ENCODE measurements around the gene MACF1. TPM values are rescaled to one million over a fixed set of nuclear protein-coding genes. Genes with fewer than 3 reads are reported as not detected.
A peak's percentile ranks its signal among the peaks of the same experiment; 100 is the strongest.

Gene MACF1
- total RNA-seq, 2 donors from 2014 or later: 434 to 605 TPM

DNA sequence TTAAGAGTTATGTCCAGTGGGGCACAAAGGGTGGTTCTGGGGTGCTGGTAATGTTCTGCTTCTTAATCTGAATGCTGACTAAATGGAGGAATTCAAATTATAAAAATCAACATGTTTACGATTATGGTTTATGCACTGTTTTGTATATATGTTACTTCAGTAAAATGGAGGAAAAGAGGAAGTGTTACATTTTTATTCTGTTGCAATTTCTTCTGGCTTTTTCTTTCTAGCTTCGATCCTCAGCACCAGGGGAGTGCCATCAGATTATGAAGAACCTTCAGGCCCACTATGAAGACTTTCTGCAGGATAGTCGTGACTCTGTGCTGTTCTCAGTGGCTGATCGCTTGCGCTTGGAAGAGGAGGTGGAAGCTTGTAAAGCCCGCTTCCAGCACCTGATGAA is 105.5 kb downstream of the MACF1 start:
- H3K9me3 Mint-ChIP-seq: no peaks in the 10 kb centered on the region
- H3K4me1 Mint-ChIP-seq: no peaks in the 10 kb centered on the region
- no peak overlapping the region for H3K4me3 Mint-ChIP-seq
- ATAC-seq (replicated peaks): no peak
- peak overlapping the region; percentile 46 for H3K27ac Mint-ChIP-seq
- no peaks in the 10 kb centered on the region for H3K36me3 Mint-ChIP-seq (ENCODE audit: low read depth)
- no peaks in the 10 kb centered on the region for H3K27me3 Mint-ChIP-seq

DNA sequence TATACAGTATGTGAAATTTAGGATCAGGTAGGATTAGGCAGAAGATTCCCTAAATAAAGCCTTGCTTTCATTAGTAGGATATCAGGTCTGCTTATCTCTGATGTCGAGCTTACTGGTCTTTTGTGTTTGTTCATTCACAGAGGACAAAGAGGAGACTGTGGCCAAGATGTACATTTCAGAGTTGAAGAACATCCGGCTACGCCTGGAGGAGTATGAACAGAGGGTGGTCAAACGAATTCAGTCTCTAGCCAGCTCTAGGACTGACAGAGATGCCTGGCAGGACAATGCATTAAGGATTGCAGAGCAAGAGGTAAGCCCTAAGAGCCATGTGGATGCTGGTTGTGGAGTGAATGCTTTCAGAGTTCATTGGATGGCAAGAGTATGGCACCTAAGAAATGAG is 106.2 kb downstream of the MACF1 start:
- ATAC-seq (replicated peaks): no peak
- no peak overlapping the region for H3K4me3 Mint-ChIP-seq
- H3K4me1 Mint-ChIP-seq: peaks cover 6% of the 10 kb centered on the region
- no peaks in the 10 kb centered on the region for H3K9me3 Mint-ChIP-seq
- peak overlapping the region; percentile 46 for H3K27ac Mint-ChIP-seq
- no peaks in the 10 kb centered on the region for H3K27me3 Mint-ChIP-seq
- no peaks in the 10 kb centered on the region for H3K36me3 Mint-ChIP-seq (ENCODE audit: low read depth)

DNA sequence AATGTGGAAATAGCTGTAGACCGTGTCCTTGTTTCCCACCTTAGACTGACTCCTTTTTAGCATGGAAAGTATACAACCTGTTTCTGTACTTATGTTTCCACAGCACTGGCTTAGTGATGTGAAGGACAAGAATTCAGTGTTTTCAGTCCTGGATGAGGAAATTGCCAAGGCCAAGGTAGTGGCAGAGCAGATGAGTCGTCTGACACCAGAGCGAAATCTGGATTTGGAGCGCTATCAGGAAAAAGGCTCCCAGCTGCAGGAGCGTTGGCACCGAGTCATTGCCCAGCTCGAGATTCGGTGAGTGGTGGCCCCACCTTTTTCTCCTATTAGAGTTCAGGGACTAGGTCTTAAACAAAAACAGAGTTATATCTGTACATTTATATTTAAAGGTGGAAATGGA is 112.6 kb downstream of the MACF1 start:
- Mint-ChIP-seq H3K27ac (no peak overlapping the region), H3K4me1 (peaks cover 15% of the 10 kb centered on the region), H3K9me3 (no peaks in the 10 kb centered on the region), H3K4me3 (no peak overlapping the region), H3K36me3 (ENCODE audit: low read depth) (no peaks in the 10 kb centered on the region), H3K27me3 (no peaks in the 10 kb centered on the region)
- ATAC-seq (replicated peaks): no peak

DNA sequence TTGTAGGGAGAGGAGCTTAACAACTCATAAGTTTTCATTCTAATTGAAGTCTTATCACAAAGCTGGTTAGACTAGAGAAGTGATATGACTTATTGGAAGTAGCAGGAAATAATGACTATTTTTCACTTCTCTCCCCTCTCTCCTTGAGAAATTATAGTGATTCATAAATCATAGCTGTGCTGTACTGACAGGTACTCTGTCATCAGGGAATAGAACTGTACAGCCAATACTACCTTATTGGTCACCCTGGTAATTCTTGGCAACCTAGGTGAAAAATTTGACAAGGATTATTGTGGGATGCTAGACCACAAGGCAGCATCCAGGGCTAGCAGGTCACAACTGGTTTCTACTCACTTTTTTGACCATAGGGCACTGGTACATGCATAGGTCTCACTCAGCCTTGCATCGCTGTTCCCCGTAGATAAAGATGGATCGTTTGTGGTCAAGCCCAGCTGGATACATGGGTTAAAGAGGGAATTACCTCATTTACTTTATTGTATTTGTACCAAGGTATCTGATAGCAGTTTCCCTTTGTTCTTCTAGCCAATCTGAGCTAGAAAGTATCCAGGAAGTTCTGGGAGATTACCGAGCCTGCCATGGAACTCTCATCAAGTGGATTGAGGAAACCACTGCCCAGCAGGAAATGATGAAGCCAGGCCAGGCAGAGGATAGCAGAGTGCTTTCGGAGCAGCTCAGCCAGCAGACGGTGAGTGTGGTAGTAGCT is 113.6 kb downstream of the MACF1 start:
- H3K27me3 Mint-ChIP-seq: no peaks in the 10 kb centered on the region
- H3K27ac Mint-ChIP-seq: peak overlapping the region; percentile 72
- H3K4me3 Mint-ChIP-seq: no peak overlapping the region
- H3K36me3 Mint-ChIP-seq (ENCODE audit: low read depth): no peaks in the 10 kb centered on the region
- ATAC-seq (replicated peaks): no peak
- peaks cover 15% of the 10 kb centered on the region for H3K4me1 Mint-ChIP-seq
- no peaks in the 10 kb centered on the region for H3K9me3 Mint-ChIP-seq

DNA sequence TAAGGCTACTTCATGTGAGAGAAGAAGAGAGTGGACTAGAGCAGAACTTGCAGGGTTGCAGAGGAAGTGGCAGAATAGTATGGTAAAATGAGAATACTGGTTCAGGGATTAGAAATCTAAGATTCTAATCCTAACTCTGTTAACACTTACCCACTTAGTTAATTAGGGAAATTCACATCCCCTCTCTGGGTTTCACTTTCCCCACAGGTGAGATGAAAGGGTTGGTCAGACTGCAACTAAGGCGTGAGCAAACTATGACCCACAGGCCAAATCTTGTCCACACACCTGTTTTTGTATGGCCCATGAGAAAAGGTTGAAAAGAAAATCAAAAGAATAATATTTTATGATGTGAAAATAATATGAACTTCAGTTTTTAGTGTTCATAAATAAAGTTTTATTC is 117.5 kb downstream of the MACF1 start:
- no peaks in the 10 kb centered on the region for H3K36me3 Mint-ChIP-seq (ENCODE audit: low read depth)
- peaks cover 12% of the 10 kb centered on the region for H3K4me1 Mint-ChIP-seq
- ATAC-seq (replicated peaks): no peak
- H3K9me3 Mint-ChIP-seq: no peaks in the 10 kb centered on the region
- H3K27me3 Mint-ChIP-seq: no peaks in the 10 kb centered on the region
- no peak overlapping the region for H3K4me3 Mint-ChIP-seq
- peak overlapping the region; percentile 62 for H3K27ac Mint-ChIP-seq

DNA sequence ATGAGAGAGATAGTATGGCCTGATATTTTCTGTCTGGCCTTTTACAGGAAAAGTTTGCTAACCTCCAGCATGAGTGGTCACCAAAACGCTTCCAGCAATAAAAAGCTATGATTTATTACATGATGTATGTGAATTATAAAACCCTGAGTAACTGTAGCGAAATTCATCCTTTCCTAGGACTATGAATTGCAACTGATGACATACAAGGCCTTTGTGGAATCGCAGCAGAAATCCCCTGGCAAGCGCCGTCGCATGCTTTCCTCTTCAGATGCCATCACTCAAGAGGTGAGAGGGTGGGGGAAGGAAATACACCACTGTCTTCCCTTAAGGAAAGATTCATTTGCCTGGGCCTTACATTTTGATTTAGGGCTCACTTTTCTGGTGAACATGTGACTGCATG is 117.9 kb downstream of the MACF1 start:
- H3K4me1 Mint-ChIP-seq: peaks cover 16% of the 10 kb centered on the region
- no peaks in the 10 kb centered on the region for H3K27me3 Mint-ChIP-seq
- ATAC-seq (replicated peaks): no peak
- H3K36me3 Mint-ChIP-seq (ENCODE audit: low read depth): no peaks in the 10 kb centered on the region
- peak overlapping the region; percentile 62 for H3K27ac Mint-ChIP-seq
- H3K9me3 Mint-ChIP-seq: no peaks in the 10 kb centered on the region
- H3K4me3 Mint-ChIP-seq: no peak overlapping the region

DNA sequence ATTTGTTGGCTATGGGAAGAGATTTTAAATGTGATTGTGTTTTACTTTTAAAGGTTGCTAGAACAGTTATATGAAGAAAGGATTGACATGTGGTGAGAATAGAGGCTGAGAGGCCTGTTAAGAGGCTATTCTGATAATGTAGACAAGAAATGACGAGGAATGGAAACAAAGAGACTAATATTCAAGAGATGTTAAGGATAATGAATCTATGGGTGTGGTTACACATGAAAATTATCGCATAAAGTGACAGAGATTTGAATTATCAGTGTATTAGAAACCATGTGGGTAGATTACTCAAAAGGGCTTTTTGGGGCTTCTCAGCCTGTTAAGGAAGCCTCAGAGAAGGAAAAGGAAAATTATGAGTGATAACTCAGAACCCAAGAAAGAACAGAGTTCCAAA is 120.4 kb downstream of the MACF1 start:
- ATAC-seq (replicated peaks): no peak
- Mint-ChIP-seq H3K4me3 (no peak overlapping the region), H3K27me3 (no peaks in the 10 kb centered on the region), H3K27ac (no peak overlapping the region), H3K36me3 (ENCODE audit: low read depth) (peaks cover 9% of the 10 kb centered on the region), H3K9me3 (no peaks in the 10 kb centered on the region), H3K4me1 (peaks cover 19% of the 10 kb centered on the region)

DNA sequence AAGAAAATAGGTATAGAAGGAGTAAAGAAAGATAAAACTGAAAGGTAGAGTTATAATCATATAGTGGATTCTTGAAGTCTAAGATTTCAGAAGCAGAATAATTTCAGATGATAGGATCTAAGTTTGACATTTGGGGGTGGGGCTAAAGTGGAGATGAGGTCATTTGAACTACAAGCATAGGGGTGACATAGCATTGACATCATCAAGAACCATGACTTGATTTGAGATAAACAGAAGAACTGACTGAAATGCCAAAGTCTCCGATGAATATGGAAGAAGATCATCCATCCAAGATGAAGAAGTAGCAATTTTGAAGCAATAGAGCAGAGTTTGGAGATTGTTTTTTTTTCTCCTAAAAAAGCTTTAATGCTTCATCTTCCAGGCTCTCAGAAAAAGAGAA is 122.3 kb downstream of the MACF1 start:
- ATAC-seq (replicated peaks): no peak
- Mint-ChIP-seq H3K4me3 (peak overlapping the region; percentile 66), H3K4me1 (peaks cover 15% of the 10 kb centered on the region), H3K27ac (peak overlapping the region; percentile 80), H3K27me3 (no peaks in the 10 kb centered on the region), H3K9me3 (no peaks in the 10 kb centered on the region), H3K36me3 (ENCODE audit: low read depth) (peaks cover 29% of the 10 kb centered on the region)

DNA sequence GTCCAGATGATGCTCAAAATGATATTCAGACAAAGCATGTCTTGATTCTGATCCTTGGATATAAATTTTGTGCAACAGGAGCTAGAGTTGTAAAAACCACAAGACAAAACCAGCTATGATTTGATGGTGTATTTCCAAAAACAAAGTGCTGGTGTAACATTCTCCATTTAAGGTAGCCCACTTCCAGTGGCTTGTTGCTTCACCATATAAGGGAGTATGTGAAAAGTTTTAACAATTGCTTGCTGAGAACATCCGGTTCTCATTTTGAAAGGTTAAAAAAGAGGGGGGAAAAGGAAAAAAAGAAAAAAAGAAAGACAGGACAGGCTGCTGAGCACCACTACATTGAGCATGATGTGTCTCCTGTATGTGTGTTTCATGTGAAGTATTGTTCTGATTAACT is 123.6 kb downstream of the MACF1 start:
- Mint-ChIP-seq H3K9me3 (no peaks in the 10 kb centered on the region), H3K27me3 (no peaks in the 10 kb centered on the region), H3K4me1 (peaks cover 15% of the 10 kb centered on the region), H3K36me3 (ENCODE audit: low read depth) (peaks cover 41% of the 10 kb centered on the region), H3K27ac (peak overlapping the region; percentile 80), H3K4me3 (peak overlapping the region; percentile 66)
- peak; percentile 64 for ATAC-seq (replicated peaks)

DNA sequence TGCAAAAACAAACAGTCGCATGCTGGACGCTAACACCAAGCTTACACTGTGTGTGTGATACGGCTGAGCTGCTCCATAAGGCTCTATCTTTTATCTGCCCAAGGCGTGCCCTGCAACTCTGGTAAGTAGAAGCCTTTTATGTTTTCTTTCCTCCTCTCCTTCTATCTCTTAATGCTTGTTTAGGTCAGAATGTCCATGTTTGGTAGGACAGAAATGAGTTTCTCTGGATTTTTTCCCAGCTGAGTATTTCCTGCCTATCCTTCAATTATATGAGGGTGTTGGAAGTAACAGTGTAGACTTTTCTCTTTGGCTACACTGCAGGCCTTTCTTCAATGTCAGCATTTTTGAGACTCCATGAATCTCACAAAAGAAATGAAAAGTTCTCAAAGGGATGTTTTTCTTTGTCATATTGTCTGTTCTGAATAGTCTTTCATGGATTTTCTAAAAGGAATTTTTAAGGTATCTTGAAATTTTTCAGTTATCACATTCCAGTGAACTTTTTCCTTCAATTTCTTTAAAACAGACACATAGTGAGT is 124.2 kb downstream of the MACF1 start:
- peak overlapping the region; percentile 80 for H3K27ac Mint-ChIP-seq
- H3K4me1 Mint-ChIP-seq: peaks cover 15% of the 10 kb centered on the region
- peak overlapping the region; percentile 66 for H3K4me3 Mint-ChIP-seq
- no peaks in the 10 kb centered on the region for H3K27me3 Mint-ChIP-seq
- no peaks in the 10 kb centered on the region for H3K9me3 Mint-ChIP-seq
- peaks cover 47% of the 10 kb centered on the region for H3K36me3 Mint-ChIP-seq (ENCODE audit: low read depth)
- ATAC-seq (replicated peaks): peak; percentile 10

DNA sequence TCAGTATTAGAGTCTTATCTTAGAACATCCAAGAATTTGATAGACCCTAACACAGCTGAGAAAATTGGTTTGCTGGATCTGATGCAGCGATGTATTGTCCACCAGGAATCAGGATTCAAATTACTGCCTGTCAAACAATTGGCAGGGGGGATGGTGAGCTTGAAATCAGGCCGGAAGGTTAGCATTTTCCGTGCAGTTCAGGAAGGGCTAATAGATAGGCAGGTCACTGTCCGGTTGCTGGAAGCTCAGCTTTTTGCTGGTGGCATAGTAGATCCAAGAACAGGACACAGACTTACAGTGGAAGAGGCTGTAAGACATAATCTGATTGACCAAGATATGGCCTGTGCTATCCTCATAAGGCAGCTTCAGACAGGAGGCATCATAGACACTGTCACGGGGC is 127.2 kb downstream of the MACF1 start:
- no peak for ATAC-seq (replicated peaks)
- Mint-ChIP-seq H3K4me3 (peak overlapping the region; percentile 26), H3K27me3 (no peaks in the 10 kb centered on the region), H3K9me3 (no peaks in the 10 kb centered on the region), H3K27ac (peak overlapping the region; percentile 40), H3K4me1 (peaks cover 28% of the 10 kb centered on the region), H3K36me3 (ENCODE audit: low read depth) (peaks cover 77% of the 10 kb centered on the region)

DNA sequence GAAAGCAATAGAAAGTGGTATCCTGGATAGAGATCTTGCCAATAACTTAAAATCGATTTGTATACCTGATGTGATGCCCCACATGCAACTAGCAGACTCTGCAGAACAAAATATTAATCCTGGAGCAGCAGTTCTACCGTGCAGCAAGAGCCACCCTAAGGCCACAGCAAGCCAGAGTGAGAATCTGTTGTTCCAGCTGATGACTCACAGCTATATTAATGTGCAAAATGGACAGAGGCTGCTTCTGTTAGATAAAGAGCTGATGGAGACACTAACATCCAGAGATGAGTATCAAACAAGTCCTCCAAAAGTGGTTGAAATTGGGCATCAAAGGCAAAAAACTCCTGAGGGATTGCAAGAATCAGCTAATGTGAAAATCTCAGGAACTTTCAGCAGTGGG is 127.8 kb downstream of the MACF1 start:
- Mint-ChIP-seq H3K27ac (peak overlapping the region; percentile 40), H3K36me3 (ENCODE audit: low read depth) (peaks cover 83% of the 10 kb centered on the region), H3K4me1 (peaks cover 22% of the 10 kb centered on the region), H3K4me3 (peak overlapping the region; percentile 26), H3K27me3 (no peaks in the 10 kb centered on the region), H3K9me3 (no peaks in the 10 kb centered on the region)
- no peak for ATAC-seq (replicated peaks)

DNA sequence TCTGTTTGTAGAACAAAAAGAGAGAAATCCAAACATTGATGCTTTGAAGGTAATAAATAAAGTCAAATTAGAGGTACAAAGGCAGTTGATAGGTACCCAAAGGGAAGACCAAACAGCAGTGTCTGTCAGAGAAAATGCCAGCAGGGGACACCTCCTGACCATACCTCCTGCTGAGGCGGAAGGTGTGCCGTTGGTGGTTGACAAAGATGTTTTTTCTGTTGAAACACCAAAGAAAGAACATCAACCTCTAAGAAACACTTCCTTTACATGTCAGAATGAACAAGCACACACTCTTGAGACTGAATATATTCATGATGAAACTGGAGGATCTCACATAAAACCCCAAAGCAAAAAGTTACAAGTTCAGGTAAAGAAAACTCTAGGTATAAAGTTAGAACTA is 128.3 kb downstream of the MACF1 start:
- H3K9me3 Mint-ChIP-seq: no peaks in the 10 kb centered on the region
- peaks cover 88% of the 10 kb centered on the region for H3K36me3 Mint-ChIP-seq (ENCODE audit: low read depth)
- H3K4me3 Mint-ChIP-seq: peak overlapping the region; percentile 26
- ATAC-seq (replicated peaks): peak; percentile 43
- no peaks in the 10 kb centered on the region for H3K27me3 Mint-ChIP-seq
- peaks cover 17% of the 10 kb centered on the region for H3K4me1 Mint-ChIP-seq
- H3K27ac Mint-ChIP-seq: peak overlapping the region; percentile 40

DNA sequence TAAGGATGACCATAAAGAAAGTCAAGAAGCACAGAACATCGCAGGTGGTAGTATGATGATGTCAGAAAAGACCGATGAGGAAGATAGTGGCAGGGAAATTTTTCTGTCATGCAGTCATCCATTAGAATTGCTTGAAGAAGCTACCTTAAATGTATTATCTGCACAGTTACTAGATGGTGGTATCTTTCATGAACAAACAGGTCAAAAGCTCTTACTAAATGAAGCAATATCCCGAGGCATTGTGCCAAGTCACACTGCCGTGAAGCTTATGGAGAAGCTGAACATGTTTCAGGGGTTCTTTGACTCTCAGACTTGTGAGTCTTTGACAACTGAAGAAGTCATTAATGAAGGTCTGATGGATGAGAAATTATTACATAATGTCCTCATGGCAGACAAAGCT is 128.8 kb downstream of the MACF1 start:
- Mint-ChIP-seq H3K4me1 (peaks cover 14% of the 10 kb centered on the region), H3K36me3 (ENCODE audit: low read depth) (peaks cover 93% of the 10 kb centered on the region), H3K4me3 (no peak overlapping the region), H3K27me3 (no peaks in the 10 kb centered on the region), H3K9me3 (no peaks in the 10 kb centered on the region), H3K27ac (peak overlapping the region; percentile 40)
- no peak for ATAC-seq (replicated peaks)

DNA sequence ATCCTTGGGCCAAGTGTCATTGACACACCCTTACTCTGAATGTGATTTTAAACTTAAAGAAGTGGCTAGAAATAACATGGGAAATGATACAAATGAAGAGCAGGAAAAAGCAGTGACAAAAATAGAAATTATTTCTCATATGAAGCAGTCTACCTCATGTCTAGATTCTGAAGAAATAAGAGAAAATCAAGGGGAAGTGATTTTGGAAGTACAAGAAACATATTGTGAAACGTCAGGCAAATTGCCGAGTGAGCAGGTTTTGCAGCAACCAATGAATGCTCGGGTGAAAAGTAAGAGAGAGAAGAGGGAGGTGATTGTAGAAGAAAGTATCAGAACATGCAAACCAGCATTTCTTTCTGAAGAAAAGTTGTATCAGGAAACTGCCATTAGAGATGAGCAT is 130.7 kb downstream of the MACF1 start:
- Mint-ChIP-seq H3K4me3 (no peak overlapping the region), H3K27ac (peak overlapping the region; percentile 40), H3K36me3 (ENCODE audit: low read depth) (peaks cover 100% of the 10 kb centered on the region), H3K4me1 (peaks cover 14% of the 10 kb centered on the region), H3K27me3 (no peaks in the 10 kb centered on the region), H3K9me3 (no peaks in the 10 kb centered on the region)
- no peak for ATAC-seq (replicated peaks)

Measured in activated T-helper 17 cell treated with anti-CD3 and anti-CD28 coated beads, Interleukin-2, amount 50 U/mL, for 72 hours (primary cell).